Activated CD4-positive, alpha-beta T cell treated with anti-CD3 and anti-CD28 coated beads, Interleukin-2, amount 10 ng/mL, durations not matched to agents 24 days and 14 days (primary cell): ENCODE results near the gene EVX1. TPM values are rescaled to one million over a fixed set of nuclear protein-coding genes. Genes with fewer than 3 reads are reported as not detected.

Source experiments
- DNase-seq: peaks from one replicate; pipeline ENCODE4 v3.0.0; 2022
- H3K27ac Mint-ChIP-seq: one replicate; pipeline ENCODE4 v1.8.0; 2022; ENCODE audit warnings: mild to moderate bottlenecking, mixed read lengths
- H3K27me3 Mint-ChIP-seq: one replicate; pipeline ENCODE4 v1.8.0; 2022; ENCODE audit warnings: mixed read lengths
- H3K36me3 Mint-ChIP-seq: one replicate; pipeline ENCODE4 v1.8.0; 2022; ENCODE audit warnings: low read depth, mild to moderate bottlenecking, mixed read lengths
- H3K4me1 Mint-ChIP-seq: one replicate; pipeline ENCODE4 v1.8.0; 2021; ENCODE audit warnings: mixed read lengths
- H3K4me3 Mint-ChIP-seq: one replicate; pipeline ENCODE4 v1.8.0; 2022; ENCODE audit warnings: mild to moderate bottlenecking, moderate library complexity, mixed read lengths
- H3K9me3 Mint-ChIP-seq: one replicate; pipeline ENCODE4 v1.8.0; 2021; ENCODE audit warnings: mixed read lengths
- intact Hi-C: fragments of 100-400 bp; cut with micrococcal nuclease; formaldehyde crosslinking; loops from one replicate; pipeline ENCODE4 v1.15.1; 2023
- total RNA-seq: library from RNA; stranded (reverse); gene quantifications from 2 replicates; pipeline ENCODE4 v1.2.3, GENCODE V29; 2022

EVX1 gene
- total RNA-seq, 1 donor from 2014 or later, result not detected

GRCh38 chr7:27211764-27212204 lies 30.8 kb upstream of the EVX1 start:
- no peak overlapping the region for H3K27ac Mint-ChIP-seq
- H3K4me1 Mint-ChIP-seq, result peaks cover 4% of the 10 kb centered on the region
- H3K9me3 Mint-ChIP-seq, result no peaks in the 10 kb centered on the region
- intact Hi-C loops, result loop anchor here (5.0 kb wide), 1 partner anchor 711 kb away; no protein-coding TSS in a partner anchor
- H3K36me3 Mint-ChIP-seq, result no peaks in the 10 kb centered on the region
- no peak overlapping the region for H3K4me3 Mint-ChIP-seq
- DNase-seq, result no peak
- H3K27me3 Mint-ChIP-seq, result peaks cover 87% of the 10 kb centered on the region

DNA sequence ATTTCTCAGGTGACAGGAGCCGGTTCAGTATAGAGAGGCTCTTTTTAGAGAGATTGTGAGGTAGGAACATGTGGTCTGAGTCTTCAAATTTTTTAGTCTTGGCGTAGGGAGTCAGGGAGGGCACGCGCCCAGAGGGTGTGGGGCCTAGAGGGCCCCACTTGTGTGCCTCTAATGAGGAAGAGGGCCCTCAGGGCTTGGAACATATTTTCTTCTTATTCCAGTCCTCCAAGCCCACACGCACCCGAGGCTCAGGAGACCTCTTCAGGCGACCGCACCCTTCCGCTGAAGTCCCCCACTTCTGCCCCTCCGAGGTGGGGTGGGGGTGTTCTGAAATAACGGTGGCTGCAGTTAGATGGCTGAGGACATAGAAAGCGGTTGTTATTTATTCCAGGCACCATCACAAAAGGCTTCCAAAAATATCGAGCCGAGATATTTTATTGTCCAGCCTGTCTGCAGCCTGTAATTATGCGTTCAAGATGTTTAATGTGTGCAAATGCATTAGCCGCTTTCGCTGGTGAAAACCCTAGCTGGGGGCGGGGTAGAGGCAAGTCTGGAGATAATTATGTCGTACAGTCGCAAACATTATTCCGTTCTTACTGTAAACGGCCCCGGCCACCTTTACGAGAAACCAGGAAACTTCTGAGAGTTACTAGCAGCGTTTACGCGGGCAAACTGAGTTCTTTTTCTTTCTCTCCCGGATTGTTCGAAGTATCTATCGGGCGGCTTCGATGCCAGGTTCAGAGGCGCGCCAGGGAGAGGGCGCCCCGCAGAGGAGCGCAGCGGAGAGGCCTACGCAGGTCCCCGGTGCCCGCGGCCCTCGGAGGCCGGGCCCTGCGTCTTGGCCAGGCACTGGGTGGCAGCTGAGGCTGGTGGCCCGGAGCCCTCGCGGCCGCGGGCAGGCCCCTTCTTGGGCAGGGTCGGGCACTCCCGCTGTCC lies 29.8 kb upstream of the EVX1 start:
- no peak overlapping the region for H3K27ac Mint-ChIP-seq
- H3K4me3 Mint-ChIP-seq, result no peak overlapping the region
- no peaks in the 10 kb centered on the region for H3K9me3 Mint-ChIP-seq
- peaks cover 4% of the 10 kb centered on the region for H3K4me1 Mint-ChIP-seq
- no peak for DNase-seq
- intact Hi-C loops, result loop anchor here (5.0 kb wide), 1 partner anchor 710 kb away; no protein-coding TSS in a partner anchor
- H3K36me3 Mint-ChIP-seq, result no peaks in the 10 kb centered on the region
- peaks cover 85% of the 10 kb centered on the region for H3K27me3 Mint-ChIP-seq

DNA sequence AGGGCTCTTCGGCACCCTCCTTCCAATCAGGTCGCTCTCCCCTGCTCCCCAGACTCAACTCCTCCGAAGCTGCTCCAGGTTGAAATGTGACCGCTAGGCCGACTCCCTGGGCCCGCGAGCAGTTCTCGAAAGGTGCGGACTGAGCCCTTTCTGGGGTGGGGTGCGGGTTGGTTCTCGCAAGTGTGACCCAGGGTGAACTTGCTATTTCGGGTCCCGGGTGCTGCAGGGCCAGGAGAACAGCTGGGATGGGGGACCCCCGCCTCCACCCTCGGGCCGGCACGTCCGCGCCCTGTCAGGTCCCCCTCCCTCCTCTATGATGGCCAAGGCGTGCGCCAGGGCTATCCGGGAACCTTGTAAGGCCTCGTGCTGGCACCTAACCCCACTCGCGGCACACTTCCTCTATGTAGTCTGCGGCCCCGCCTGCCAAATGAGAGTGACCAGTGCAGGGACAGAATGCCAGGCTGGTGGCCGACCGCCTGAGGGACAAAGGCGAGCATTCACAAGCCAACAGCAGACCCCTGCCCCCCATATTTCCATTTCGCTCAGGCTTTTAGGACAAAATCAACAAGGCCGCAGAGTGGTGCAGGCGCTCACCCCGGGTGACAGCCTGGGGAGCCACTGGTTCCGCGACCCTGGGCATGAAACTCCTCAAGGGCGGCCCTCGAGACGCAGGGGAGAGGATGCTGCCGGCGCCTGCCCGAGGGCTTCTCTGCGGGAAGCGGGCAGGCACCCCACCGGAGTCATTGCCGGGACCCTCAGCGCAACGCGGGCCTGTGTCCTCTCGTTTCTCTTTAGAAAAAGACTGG lies 29.0 kb upstream of the EVX1 start:
- H3K27me3 Mint-ChIP-seq, result peaks cover 81% of the 10 kb centered on the region
- no peaks in the 10 kb centered on the region for H3K9me3 Mint-ChIP-seq
- no peak for DNase-seq
- intact Hi-C loops, result loop anchor here (5.0 kb wide), 1 partner anchor 709 kb away; no protein-coding TSS in a partner anchor
- no peak overlapping the region for H3K27ac Mint-ChIP-seq
- peaks cover 4% of the 10 kb centered on the region for H3K4me1 Mint-ChIP-seq
- no peak overlapping the region for H3K4me3 Mint-ChIP-seq
- H3K36me3 Mint-ChIP-seq, result no peaks in the 10 kb centered on the region

DNA sequence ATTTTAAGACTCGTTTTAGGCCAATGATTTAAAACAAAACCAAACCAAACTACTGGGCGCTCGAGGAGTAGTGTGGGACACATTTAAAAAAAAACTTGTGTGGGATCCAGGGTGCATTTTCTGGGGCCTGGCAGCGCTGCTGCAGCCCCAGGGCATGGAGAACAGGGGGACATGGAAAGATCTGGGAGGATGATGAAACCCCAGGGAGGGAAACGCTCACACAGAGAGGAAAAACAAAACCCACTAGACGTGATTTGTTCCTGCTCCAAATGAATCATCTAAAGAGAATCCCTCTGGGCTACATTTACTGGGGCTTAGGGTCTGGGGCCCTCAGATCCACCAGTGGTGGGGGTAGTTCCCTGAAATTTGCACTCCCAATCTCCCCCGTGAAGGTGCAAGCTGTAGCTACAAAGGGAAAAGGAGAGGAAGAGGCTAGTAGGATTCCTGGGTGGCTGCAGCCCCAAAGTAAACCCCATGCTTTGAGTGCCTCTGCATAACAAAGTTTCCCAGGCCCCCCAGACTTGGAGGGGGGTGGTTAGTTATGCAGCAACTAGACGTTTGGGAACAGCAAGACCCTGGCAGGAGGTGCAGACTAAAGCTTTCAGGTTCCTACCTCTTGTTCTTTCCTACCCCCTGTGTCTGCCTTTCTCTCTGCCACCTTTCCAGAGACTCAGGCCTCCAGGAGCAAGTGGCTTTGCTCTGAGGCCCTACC lies 28.2 kb upstream of the EVX1 start:
- Mint-ChIP-seq H3K4me1 (peaks cover 4% of the 10 kb centered on the region), H3K27me3 (peaks cover 79% of the 10 kb centered on the region), H3K9me3 (no peaks in the 10 kb centered on the region), H3K27ac (no peak overlapping the region), H3K36me3 (no peaks in the 10 kb centered on the region), H3K4me3 (no peak overlapping the region)
- DNase-seq, result no peak
- intact Hi-C loops, result loop anchor here (5.0 kb wide), 1 partner anchor 708 kb away; no protein-coding TSS in a partner anchor

DNA sequence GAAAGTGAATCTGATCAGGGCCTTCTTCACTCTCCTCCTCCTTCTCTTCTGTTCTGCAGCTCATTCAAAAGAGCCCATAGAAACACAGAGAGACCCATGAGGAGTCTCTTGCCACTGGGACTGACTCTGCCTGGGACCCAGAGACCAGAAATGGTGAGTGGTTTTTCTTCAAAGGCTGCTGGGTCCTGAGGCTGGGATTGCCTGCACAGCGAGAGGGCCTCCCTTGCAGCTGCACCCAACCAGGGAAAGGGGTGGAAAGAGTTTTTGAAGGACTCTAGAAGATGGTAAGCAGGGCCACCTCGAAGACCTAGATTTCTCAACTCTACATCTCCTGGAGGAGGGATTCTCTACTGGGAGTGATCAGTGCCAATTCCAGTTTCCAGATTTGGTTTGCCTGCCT lies 27.2 kb upstream of the EVX1 start:
- intact Hi-C loops, result no loop called here
- Mint-ChIP-seq H3K4me1 (peaks cover 2% of the 10 kb centered on the region), H3K27me3 (peaks cover 78% of the 10 kb centered on the region), H3K36me3 (no peaks in the 10 kb centered on the region), H3K4me3 (no peak overlapping the region), H3K9me3 (no peaks in the 10 kb centered on the region), H3K27ac (no peak overlapping the region)
- DNase-seq, result no peak

DNA sequence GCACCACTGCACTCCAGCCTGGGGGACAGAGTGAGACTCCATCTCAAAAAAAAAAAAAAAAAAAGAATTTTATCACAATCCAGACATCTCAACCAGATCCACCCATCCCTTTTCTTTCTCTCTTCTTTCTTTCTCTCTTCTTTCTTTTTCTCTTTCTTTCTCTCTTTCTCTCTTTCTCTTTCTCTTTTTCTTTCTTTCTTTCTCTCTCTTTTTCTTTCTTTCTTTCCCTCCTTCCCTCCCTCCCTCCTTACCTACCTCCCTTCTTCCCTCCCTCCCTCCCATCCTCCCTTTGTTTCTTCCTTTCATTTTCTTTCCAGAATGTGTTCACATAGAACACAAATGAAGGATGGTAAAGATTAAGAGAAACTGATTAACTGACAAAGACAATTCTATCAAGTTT lies 24.7 kb upstream of the EVX1 start:
- Mint-ChIP-seq H3K27me3 (peaks cover 75% of the 10 kb centered on the region), H3K9me3 (no peaks in the 10 kb centered on the region), H3K4me3 (no peak overlapping the region), H3K36me3 (no peaks in the 10 kb centered on the region), H3K4me1 (no peaks in the 10 kb centered on the region), H3K27ac (no peak overlapping the region)
- DNase-seq, result no peak
- intact Hi-C loops, result no loop called here

- H3K9me3 Mint-ChIP-seq, result no peaks in the 10 kb centered on the region
- H3K27ac Mint-ChIP-seq, result no peak overlapping the region
- H3K36me3 Mint-ChIP-seq, result no peaks in the 10 kb centered on the region
- no peak for DNase-seq
- intact Hi-C loops, result no loop called here
- peaks cover 74% of the 10 kb centered on the region for H3K27me3 Mint-ChIP-seq
- no peaks in the 10 kb centered on the region for H3K4me1 Mint-ChIP-seq
- H3K4me3 Mint-ChIP-seq, result no peak overlapping the region
Observed at GRCh38 chr7:27219821-27220220, 22.8 kb upstream of the EVX1 start.

DNA sequence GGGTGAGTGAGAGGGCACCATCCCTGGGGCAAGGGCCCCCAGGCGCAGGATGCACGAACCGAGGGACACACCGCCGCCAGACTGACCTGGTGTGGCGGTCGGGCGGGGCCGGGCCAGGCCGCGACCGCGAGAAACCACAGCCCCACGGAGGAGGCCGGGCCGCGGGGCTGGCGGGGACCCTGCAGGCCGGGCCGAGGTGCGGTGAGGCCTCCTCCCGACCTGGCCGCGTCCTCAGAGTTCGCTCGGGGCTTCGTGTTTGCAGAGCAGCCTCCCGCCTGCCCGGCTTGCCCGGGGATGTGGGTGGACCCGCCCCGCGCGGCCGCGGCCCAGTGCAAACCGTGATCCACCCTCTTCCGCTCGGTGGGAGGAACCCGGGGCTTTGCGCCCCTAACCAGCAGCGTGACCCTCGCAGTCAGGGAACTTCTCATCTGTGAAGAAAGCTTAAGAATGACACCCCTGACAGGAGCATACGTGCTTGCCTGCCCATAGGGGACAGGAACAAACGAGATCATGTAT lies 22.1 kb upstream of the EVX1 start:
- no peak for DNase-seq
- H3K9me3 Mint-ChIP-seq, result no peaks in the 10 kb centered on the region
- H3K27me3 Mint-ChIP-seq, result peaks cover 73% of the 10 kb centered on the region
- intact Hi-C loops, result no loop called here
- no peak overlapping the region for H3K4me3 Mint-ChIP-seq
- no peaks in the 10 kb centered on the region for H3K4me1 Mint-ChIP-seq
- H3K27ac Mint-ChIP-seq, result no peak overlapping the region
- H3K36me3 Mint-ChIP-seq, result no peaks in the 10 kb centered on the region

DNA sequence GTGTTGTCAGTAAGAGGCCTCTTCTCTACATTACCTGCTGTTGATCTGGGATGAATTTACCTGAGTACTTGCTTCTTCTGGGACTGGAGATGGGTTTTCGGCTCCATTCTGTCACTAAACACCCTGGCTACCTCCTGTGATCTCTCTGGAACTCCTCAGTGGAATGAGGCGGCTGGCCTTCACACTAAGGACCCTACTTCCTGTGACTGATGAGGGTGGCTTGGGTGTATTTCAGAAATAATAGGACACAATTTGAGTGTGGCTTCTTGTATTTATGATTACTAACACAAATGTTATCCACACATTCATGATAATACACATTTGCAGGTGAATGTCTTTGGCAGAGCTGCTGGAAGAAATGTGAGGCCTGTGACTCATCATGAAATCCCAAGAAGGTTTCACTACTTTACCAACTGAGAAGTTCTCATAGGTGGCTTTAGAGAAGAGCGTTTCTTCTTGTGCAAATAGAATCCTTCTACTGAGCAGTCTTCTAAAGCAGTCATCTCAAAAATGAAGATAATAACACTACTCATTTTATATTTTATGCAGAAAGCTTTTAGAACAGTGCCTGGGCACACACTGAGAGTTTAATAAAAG lies 21.3 kb upstream of the EVX1 start:
- no peak overlapping the region for H3K27ac Mint-ChIP-seq
- no peak overlapping the region for H3K4me3 Mint-ChIP-seq
- H3K9me3 Mint-ChIP-seq, result no peaks in the 10 kb centered on the region
- no peak for DNase-seq
- H3K27me3 Mint-ChIP-seq, result peaks cover 68% of the 10 kb centered on the region
- intact Hi-C loops, result no loop called here
- H3K36me3 Mint-ChIP-seq, result no peaks in the 10 kb centered on the region
- H3K4me1 Mint-ChIP-seq, result no peaks in the 10 kb centered on the region

DNA sequence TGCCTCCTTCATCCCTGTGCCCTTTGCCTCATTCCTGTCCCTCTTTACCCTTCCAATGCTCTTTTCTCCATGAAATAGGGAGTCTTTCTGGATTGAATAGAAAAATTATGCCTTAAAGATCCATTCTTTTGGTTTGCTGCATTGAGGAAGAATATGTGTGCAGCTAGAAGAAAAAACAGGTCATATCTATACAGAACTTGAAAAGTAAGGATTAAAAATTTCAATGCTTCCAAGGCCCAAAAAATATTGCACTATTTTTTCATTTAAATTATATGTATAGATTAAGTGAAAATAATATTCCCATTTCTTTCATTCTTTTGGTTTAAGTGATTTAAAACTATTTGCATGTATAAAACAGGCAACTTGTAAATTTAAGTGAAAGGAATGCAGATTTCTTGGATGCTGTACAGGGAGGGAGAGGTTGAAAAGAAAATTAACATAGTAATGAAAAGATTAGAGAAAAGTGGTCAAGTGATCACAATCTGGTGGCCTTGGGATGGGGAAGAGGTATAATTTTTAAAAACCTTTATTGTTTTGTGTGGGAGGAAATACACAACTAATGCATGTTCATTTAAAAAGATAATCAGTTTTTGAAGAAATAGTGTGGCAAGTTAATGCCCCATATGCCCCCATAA lies 18.5 kb upstream of the EVX1 start:
- no peak for DNase-seq
- H3K9me3 Mint-ChIP-seq, result no peaks in the 10 kb centered on the region
- H3K27me3 Mint-ChIP-seq, result peaks cover 78% of the 10 kb centered on the region
- no peak overlapping the region for H3K27ac Mint-ChIP-seq
- H3K4me3 Mint-ChIP-seq, result no peak overlapping the region
- intact Hi-C loops, result no loop called here
- H3K4me1 Mint-ChIP-seq, result no peaks in the 10 kb centered on the region
- no peaks in the 10 kb centered on the region for H3K36me3 Mint-ChIP-seq

GRCh38 chr7:27224983-27225934 lies 17.3 kb upstream of the EVX1 start:
- Mint-ChIP-seq H3K4me1 (no peaks in the 10 kb centered on the region), H3K4me3 (no peak overlapping the region), H3K27ac (no peak overlapping the region), H3K36me3 (no peaks in the 10 kb centered on the region), H3K27me3 (peaks cover 70% of the 10 kb centered on the region), H3K9me3 (no peaks in the 10 kb centered on the region)
- no peak for DNase-seq
- intact Hi-C loops, result no loop called here

GRCh38 chr7:27229448-27229847 lies 13.2 kb upstream of the EVX1 start:
- intact Hi-C loops, result no loop called here
- Mint-ChIP-seq H3K9me3 (no peaks in the 10 kb centered on the region), H3K4me3 (no peak overlapping the region), H3K4me1 (no peaks in the 10 kb centered on the region), H3K36me3 (no peaks in the 10 kb centered on the region), H3K27me3 (peaks cover 46% of the 10 kb centered on the region), H3K27ac (no peak overlapping the region)
- no peak for DNase-seq
